HepG2 (cell line): ENCODE results near the gene NDUFA8. TPM values are rescaled to one million over a fixed set of nuclear protein-coding genes. Genes with fewer than 3 reads are reported as not detected.

Experiments used
- AGO2 ChIP-seq: fragments of 200-400 bp; formaldehyde crosslinking; optimal IDR thresholded peaks from 2 replicates; pipeline ENCODE3; 2017; ENCODE audit warnings: mild to moderate bottlenecking, low read depth, low read length, moderate library complexity
- ERF ChIP-seq: IDR thresholded peaks from 2 replicates; pipeline ENCODE4 v1.6.1; 2018; ENCODE audit warnings: missing biosample characterization, missing genetic modification reagents
- FIP1L1 ChIP-seq: fragments of 200-400 bp; formaldehyde crosslinking; IDR thresholded peaks from 2 replicates; pipeline ENCODE4 v1.6.1; 2018; ENCODE audit warnings: low read depth, mild to moderate bottlenecking, low read length, moderate library complexity, borderline replicate concordance; ENCODE audit not compliant: insufficient read depth
- HHEX ChIP-seq: IDR thresholded peaks from 2 replicates; pipeline ENCODE4 v1.6.1; 2016; ENCODE audit warnings: control low read depth
- KDM4B ChIP-seq: sonication (generic); formaldehyde crosslinking; IDR thresholded peaks from 2 replicates; pipeline ENCODE4 v1.4.0; 2020; ENCODE audit warnings: missing genetic modification reagents
- MBNL3 ChIP-seq: fragments of 250-450 bp; sonication (Bioruptor Pico); conservative IDR thresholded peaks from 2 replicates; pipeline ENCODE4 v1.8.0; 2022; ENCODE audit warnings: mild to moderate bottlenecking, inconsistent platforms
- MED1 ChIP-seq: sonication (generic); formaldehyde crosslinking; IDR thresholded peaks from 2 replicates; pipeline ENCODE4 v1.4.0; 2020; ENCODE audit warnings: missing genetic modification reagents
- MED13 ChIP-seq: sonication (generic); formaldehyde crosslinking; IDR thresholded peaks from 2 replicates; pipeline ENCODE4 v1.5.0; 2020; ENCODE audit warnings: missing genetic modification reagents
- MTA3 ChIP-seq: sonication (generic); formaldehyde crosslinking; IDR thresholded peaks from 2 replicates; pipeline ENCODE4 v1.4.0; 2020; ENCODE audit warnings: missing genetic modification reagents
- NFRKB ChIP-seq: fragments of 450-650 bp; IDR thresholded peaks from 2 replicates; pipeline ENCODE4 v1.6.1; 2017
- NR2F6 ChIP-seq, 2 experiments: IDR thresholded peaks; 2 replicates each; pipeline ENCODE4 v1.6.1; 2016; ENCODE audit warnings: antibody characterized with exemption in 1 of 2, mild to moderate bottlenecking in 1 of 2
- PHF20 ChIP-seq: sonication (generic); formaldehyde crosslinking; IDR thresholded peaks from 2 replicates; pipeline ENCODE4 v1.5.0; 2020; ENCODE audit warnings: mild to moderate bottlenecking, missing genetic modification reagents
- POLR2A ChIP-seq, 2 experiments: IDR thresholded peaks; 2 replicates each; pipeline ENCODE4 v1.6.1; 2011; ENCODE audit warnings: low read depth in 2 of 2, low read length in 2 of 2, mild to moderate bottlenecking in 1 of 2, moderate library complexity in 1 of 2; ENCODE audit not compliant: insufficient read depth in 1 of 2
- RAD51 ChIP-seq: fragments of 450-650 bp; IDR thresholded peaks from 2 replicates; pipeline ENCODE4 v1.6.1; 2016; ENCODE audit warnings: borderline replicate concordance
- SAP130 ChIP-seq: IDR thresholded peaks from 2 replicates; pipeline ENCODE4 v1.6.1; 2016; ENCODE audit warnings: low read depth
- ZFP62 ChIP-seq: sonication (generic); formaldehyde crosslinking; IDR thresholded peaks from 2 replicates; pipeline ENCODE4 v1.4.0; 2020; ENCODE audit warnings: missing genetic modification reagents
- ZKSCAN1 ChIP-seq: fragments of 150-350 bp; IDR thresholded peaks from 2 replicates; pipeline ENCODE4 v1.6.1; 2014; ENCODE audit warnings: low read length
- polyA plus RNA-seq, 8 experiments: library from polyadenylated mRNA; depleted of rRNA in 3 of 8; stranded (reverse) in 7 of 8; unstranded in 1 of 8; fragments of >200 nt; fragmentation: Illumina TruSeq in 4 of 8; extraction: Trizol in 4 of 8; gene quantifications; 2 replicates each; pipeline versions ENCODE4 v1.2.1 to v1.2.3, GENCODE V29; 2011 to 2016; ENCODE audit warnings: low read depth in 4 of 8, missing spikeins in 1 of 8, mixed read lengths in 1 of 8; ENCODE audit not compliant: insufficient read depth in 1 of 8
- total RNA-seq, 5 experiments: library from RNA; depleted of rRNA; stranded (reverse); fragments of >200 nt; fragmentation: Illumina TruSeq; extraction: Trizol; gene quantifications; 2 replicates each; pipeline ENCODE4 v1.2.3, GENCODE V29; 2016; ENCODE audit warnings: low read depth in 1 of 5
- TF ChIP-seq, protein P1 (sequence below), 2 experiments: sonication (generic) in 1 of 2; formaldehyde crosslinking in 1 of 2; IDR thresholded peaks; 2 replicates each; pipeline versions ENCODE4 v1.4.0 to v1.6.1; 2018 to 2020; ENCODE audit warnings: missing genetic modification reagents in 2 of 2, borderline replicate concordance in 1 of 2, low read depth in 1 of 2, mild to moderate bottlenecking in 1 of 2, missing biosample characterization in 1 of 2
- TF ChIP-seq, protein P2 (sequence below): sonication (generic); formaldehyde crosslinking; IDR thresholded peaks from 2 replicates; pipeline ENCODE4 v1.4.0; 2020; ENCODE audit warnings: mild to moderate bottlenecking, missing genetic modification reagents
- TF ChIP-seq, protein P3 (sequence below): sonication (generic); formaldehyde crosslinking; IDR thresholded peaks from 2 replicates; pipeline ENCODE4 v1.5.0; 2020; ENCODE audit warnings: mild to moderate bottlenecking, missing genetic modification reagents, borderline replicate concordance
- TF ChIP-seq, protein P4 (sequence below): sonication (generic); formaldehyde crosslinking; IDR thresholded peaks from 2 replicates; pipeline ENCODE4 v1.4.0; 2020; ENCODE audit warnings: low read depth, mild to moderate bottlenecking, missing genetic modification reagents

The NDUFA8 gene
- total and polyA plus RNA-seq, 2 of the 13 experiments (the other 11 are each of a cell fraction or from before 2014, with no cell fraction given) = 68.6 to 71.7 TPM

DNA sequence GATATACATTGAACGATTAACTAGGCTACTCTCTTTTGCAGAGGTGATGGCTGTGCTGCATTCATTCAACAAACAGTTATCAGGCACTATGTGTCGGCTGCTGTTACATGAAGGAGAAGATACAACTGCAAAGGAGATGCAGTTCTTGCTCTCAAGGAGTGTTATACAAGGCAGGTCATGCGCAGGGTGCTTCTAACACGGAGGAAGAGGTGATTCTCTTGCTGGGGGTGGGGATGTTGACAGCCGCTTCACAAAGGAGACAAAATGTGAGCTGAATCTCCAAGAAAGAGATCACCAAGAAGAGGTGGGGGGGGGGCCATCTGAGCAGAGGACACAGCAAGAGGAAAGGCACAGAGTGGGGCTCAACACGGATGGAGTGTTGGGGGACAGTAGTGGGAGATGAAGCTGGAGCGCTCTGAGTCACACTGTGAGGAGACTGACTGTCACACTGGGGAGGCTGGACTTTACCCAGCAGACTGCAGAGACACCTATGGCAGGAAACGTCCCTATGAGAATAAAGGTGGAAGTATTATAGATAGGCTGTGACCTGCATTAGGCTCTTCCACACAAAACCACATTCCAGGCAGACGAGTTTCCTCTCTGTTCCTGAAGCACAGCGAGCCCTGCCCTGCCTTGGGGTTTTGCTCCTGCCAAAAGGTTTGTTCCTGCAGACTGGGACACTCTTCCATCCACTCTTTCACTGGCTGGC, 20.9 kb downstream of the NDUFA8 start (continued):
- TF ChIP-seq, protein P1, sequence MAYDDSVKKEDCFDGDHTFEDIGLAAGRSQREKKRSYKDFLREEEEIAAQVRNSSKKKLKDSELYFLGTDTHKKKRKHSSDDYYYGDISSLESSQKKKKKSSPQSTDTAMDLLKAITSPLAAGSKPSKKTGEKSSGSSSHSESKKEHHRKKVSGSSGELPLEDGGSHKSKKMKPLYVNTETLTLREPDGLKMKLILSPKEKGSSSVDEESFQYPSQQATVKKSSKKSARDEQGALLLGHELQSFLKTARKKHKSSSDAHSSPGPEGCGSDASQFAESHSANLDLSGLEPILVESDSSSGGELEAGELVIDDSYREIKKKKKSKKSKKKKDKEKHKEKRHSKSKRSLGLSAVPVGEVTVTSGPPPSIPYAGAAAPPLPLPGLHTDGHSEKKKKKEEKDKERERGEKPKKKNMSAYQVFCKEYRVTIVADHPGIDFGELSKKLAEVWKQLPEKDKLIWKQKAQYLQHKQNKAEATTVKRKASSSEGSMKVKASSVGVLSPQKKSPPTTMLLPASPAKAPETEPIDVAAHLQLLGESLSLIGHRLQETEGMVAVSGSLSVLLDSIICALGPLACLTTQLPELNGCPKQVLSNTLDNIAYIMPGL (CRISPR knock-in tag; IDR thresholded peaks at IDR 0.05; ENCODE audit: borderline replicate concordance in 1 of 2, low read depth in 1 of 2) = peak; percentile 21 to 22; a peak in 1 of 4 replicates
- no peak for TF ChIP-seq RAD51
- TF ChIP-seq NFRKB = no peak
- peak; percentile 53; the same call in 1 of the 2 replicates for TF ChIP-seq SAP130
- no peak for TF ChIP-seq HHEX (CRISPR knock-in tag)
- TF ChIP-seq PHF20 (CRISPR knock-in tag) = no peak
- no peak for TF ChIP-seq ZKSCAN1
- TF ChIP-seq, protein P2, sequence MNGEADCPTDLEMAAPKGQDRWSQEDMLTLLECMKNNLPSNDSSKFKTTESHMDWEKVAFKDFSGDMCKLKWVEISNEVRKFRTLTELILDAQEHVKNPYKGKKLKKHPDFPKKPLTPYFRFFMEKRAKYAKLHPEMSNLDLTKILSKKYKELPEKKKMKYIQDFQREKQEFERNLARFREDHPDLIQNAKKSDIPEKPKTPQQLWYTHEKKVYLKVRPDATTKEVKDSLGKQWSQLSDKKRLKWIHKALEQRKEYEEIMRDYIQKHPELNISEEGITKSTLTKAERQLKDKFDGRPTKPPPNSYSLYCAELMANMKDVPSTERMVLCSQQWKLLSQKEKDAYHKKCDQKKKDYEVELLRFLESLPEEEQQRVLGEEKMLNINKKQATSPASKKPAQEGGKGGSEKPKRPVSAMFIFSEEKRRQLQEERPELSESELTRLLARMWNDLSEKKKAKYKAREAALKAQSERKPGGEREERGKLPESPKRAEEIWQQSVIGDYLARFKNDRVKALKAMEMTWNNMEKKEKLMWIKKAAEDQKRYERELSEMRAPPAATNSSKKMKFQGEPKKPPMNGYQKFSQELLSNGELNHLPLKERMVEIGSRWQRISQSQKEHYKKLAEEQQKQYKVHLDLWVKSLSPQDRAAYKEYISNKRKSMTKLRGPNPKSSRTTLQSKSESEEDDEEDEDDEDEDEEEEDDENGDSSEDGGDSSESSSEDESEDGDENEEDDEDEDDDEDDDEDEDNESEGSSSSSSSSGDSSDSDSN (CRISPR knock-in tag) = no peak
- no peak for TF ChIP-seq AGO2
- peak; percentile 25; the same call in 1 of the 2 replicates for TF ChIP-seq MED1 (CRISPR knock-in tag)
- no peak for TF ChIP-seq ERF (CRISPR knock-in tag)
- TF ChIP-seq KDM4B (CRISPR knock-in tag) = no peak
- no peak for TF ChIP-seq MTA3 (CRISPR knock-in tag)
- TF ChIP-seq, protein P3, sequence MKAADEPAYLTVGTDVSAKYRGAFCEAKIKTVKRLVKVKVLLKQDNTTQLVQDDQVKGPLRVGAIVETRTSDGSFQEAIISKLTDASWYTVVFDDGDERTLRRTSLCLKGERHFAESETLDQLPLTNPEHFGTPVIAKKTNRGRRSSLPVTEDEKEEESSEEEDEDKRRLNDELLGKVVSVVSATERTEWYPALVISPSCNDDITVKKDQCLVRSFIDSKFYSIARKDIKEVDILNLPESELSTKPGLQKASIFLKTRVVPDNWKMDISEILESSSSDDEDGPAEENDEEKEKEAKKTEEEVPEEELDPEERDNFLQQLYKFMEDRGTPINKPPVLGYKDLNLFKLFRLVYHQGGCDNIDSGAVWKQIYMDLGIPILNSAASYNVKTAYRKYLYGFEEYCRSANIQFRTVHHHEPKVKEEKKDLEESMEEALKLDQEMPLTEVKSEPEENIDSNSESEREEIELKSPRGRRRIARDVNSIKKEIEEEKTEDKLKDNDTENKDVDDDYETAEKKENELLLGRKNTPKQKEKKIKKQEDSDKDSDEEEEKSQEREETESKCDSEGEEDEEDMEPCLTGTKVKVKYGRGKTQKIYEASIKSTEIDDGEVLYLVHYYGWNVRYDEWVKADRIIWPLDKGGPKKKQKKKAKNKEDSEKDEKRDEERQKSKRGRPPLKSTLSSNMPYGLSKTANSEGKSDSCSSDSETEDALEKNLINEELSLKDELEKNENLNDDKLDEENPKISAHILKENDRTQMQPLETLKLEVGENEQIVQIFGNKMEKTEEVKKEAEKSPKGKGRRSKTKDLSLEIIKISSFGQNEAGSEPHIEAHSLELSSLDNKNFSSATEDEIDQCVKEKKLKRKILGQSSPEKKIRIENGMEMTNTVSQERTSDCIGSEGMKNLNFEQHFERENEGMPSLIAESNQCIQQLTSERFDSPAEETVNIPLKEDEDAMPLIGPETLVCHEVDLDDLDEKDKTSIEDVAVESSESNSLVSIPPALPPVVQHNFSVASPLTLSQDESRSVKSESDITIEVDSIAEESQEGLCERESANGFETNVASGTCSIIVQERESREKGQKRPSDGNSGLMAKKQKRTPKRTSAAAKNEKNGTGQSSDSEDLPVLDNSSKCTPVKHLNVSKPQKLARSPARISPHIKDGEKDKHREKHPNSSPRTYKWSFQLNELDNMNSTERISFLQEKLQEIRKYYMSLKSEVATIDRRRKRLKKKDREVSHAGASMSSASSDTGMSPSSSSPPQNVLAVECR (CRISPR knock-in tag) = no peak
- TF ChIP-seq FIP1L1 = no peak
- TF ChIP-seq MBNL3 (CRISPR knock-in tag) = no peak
- 0 out of 4 replicates have a peak, but pooled peaks of 1 of the 2 experiments have one; percentile 33 for TF ChIP-seq POLR2A (IDR thresholded peaks at IDR 0.05; ENCODE audit: insufficient read depth in 1 of 2, low read depth in 2 of 2, low read length in 2 of 2)
- TF ChIP-seq NR2F6 (IDR thresholded peaks at IDR 0.05) = no peak; the same call in 1 of the 2 replicates
- TF ChIP-seq NR2F6 (CRISPR knock-in tag; IDR thresholded peaks at IDR 0.05) = peak; percentile 30; the same call in 1 of the 2 replicates
- TF ChIP-seq, protein P4, sequence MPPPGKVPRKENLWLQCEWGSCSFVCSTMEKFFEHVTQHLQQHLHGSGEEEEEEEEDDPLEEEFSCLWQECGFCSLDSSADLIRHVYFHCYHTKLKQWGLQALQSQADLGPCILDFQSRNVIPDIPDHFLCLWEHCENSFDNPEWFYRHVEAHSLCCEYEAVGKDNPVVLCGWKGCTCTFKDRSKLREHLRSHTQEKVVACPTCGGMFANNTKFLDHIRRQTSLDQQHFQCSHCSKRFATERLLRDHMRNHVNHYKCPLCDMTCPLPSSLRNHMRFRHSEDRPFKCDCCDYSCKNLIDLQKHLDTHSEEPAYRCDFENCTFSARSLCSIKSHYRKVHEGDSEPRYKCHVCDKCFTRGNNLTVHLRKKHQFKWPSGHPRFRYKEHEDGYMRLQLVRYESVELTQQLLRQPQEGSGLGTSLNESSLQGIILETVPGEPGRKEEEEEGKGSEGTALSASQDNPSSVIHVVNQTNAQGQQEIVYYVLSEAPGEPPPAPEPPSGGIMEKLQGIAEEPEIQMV (CRISPR knock-in tag) = 0 out of 2 replicates have a peak, but pooled peaks have one; percentile 28
- no peak for TF ChIP-seq ZFP62 (CRISPR knock-in tag)
- no peak for TF ChIP-seq MED13 (CRISPR knock-in tag)
